GM19043 (cell line): ENCODE data around the gene GLIPR1L1.
"Not testable (repeated sequence)": the region's sequence is repeated elsewhere in the genome, so short reads cannot be mapped to it uniquely, and the experiment has no call there.

Experiments
- ATAC-seq: cut with Tn5 transposase; IDR thresholded peaks from one replicate; pipeline ENCODE4 v1.9.1; 2021; ENCODE audit warnings: low read depth; ENCODE audit not compliant: unreplicated experiment

Gene GLIPR1L1

DNA sequence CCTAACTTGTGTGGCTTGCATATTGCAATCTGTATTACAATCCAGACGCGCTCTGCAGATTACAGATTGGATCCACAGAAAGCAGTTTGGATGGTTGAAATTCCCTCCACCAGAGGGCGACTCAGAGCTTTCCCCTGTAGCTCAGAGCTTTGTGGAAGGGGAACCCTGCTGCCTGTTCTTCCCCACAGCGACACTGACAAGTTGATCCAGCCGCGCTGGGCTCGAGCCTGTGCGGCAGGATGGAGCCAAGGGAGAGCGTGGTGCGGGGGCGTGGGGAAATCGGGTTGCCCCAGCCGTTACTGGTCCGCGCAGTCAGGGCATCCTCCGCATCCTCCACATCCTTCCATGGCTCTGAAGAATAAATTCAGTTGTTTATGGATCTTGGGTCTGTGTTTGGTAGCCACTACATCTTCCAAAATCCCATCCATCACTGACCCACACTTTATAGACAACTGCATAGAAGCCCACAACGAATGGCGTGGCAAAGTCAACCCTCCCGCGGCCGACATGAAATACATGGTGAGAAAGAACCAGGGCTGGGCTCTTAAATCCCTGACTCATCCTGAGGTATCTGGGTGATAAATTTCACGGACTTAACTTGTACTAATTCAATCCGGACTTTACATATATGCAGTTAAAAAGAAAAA, at the start of gene GLIPR1L1:
Gene GLIPR1L1, plus strand, starts transcription at position 287 of the 647 bp plus-strand sequence. Its CDS starts 59 bp downstream, at position 346.
- peak; percentile 63 for ATAC-seq

DNA sequence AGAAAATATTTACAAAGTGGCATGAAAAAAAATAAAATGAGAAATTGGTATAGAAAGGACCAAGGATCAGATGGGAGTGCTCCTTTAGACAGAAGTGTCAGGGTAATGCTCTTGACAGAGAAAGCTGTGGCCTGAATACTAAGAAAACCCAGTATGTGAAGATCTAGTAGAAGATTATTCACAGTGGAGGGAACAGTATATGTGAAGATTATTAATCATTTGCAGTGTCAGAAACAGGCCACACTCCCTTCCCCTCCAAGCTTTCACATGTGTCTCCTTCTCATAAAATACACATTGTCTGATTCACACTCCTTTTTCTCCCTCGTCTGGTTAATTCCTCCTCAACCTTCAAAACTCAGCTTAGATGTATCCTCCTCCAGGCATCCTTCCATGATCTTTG, 45.6 kb upstream of the GLIPR1L1 start:
- ATAC-seq, result no peak

- ATAC-seq, result no peak
These were observed 44.7 kb upstream of the GLIPR1L1 start for GRCh38 chr12:75289753-75290152.

DNA sequence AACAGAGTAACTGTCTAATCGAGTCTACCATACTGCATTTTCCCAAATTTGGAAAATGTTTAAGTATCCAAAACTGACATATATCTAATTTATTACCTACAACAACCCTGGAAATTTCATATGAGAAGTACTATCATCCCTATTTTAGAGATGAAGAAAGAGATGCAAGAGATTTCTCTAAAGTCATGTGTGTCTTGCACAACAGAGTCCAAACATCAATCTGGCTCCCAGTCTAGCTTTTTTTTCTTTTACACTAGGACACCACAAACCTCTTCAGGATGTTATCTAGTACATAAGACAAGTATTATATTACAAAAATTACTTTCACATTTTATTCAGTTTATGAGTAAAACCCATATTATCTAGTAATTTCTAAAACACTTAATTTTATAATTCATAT, 43.5 kb upstream of the GLIPR1L1 start:
- no peak for ATAC-seq

- no peak for ATAC-seq
These were observed 40.1 kb upstream of the GLIPR1L1 start for GRCh38 chr12:75294336-75294735.

DNA sequence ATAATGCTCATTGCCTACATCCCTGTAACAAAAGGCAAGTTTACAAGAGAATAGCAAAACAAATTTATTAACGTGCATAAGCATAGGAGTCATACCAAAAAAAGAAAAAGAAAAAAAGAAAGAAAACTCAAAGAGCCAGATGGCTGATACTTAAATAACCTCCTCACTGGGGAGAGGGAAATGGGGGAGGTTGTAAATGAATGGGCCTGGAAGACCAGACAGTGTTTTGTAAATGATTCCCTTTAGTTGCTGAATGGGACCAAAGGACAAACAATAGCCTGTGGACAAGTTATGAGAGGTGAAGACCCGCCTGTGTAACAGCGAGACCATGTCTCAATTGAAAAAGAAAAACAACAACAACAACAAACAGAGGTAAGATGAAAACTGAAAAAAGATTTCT, 39.7 kb upstream of the GLIPR1L1 start:
- no peak for ATAC-seq

- ATAC-seq, result no peak
These were observed 32.2 kb upstream of the GLIPR1L1 start for GRCh38 chr12:75302225-75302624.

DNA sequence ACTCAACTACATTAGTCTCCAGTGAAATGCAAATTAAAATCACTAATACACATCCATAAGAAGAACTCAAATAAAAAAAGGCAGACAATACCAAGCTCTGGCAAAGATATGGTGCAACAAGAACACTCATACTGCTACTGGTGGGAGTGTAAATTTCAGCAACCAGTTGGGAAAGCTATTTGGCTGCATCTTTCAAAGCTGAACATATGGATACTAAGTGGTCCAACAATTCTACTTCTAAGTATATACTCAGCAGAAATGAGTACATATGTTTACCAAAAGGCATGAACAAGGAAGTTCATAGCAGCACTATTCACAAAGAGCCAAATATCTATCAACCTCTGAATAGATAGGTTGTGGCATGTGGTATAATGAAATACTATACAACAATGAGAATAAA, 31.7 kb upstream of the GLIPR1L1 start:
- no peak for ATAC-seq

GRCh38 chr12:75305412-75306332, 28.8 kb upstream of the GLIPR1L1 start:
- ATAC-seq, result no peak

GRCh38 chr12:75308279-75308678, 26.2 kb upstream of the GLIPR1L1 start:
- no peak for ATAC-seq

GRCh38 chr12:75311369-75311768, 23.1 kb upstream of the GLIPR1L1 start:
- no peak for ATAC-seq

- no peak for ATAC-seq
These were observed 19.0 kb upstream of the GLIPR1L1 start for GRCh38 chr12:75315518-75315917.

DNA sequence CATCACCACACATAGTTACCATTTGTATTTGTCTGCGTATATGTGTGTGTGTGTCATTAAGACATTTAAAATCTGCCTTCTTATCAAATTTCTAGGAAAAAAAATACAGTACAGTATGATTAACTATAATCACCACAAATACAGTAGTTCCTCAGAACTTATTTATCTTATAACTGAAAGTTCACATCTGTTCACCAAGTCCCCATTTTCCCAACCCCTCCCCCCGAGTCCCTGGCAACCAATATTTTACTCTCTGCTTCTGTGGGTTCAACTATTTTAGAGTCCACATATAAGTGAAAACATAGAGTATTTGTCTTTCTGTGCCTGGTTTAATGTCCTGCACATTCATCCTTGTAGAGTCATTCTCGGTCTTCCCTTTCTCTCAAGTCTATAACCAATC, 16.7 kb upstream of the GLIPR1L1 start:
- ATAC-seq, result no peak

DNA sequence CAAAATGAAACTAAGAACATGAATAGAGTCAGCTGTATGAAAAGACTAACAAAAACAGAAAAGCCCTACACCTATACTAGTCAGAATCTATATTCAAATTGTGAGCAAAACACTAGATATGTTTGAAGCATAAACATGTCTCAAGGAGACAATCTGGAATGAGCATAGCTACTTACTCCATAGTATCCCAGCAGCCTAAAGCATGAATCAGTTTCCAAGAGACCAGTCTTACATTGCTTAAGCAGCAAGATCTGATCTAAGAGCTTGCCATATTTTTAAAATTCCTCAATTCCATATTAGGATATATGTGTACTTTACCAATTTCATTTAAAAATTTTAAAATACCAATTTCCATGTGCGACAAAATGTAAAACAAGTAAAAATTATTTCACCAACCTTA, 12.0 kb upstream of the GLIPR1L1 start:
- no peak for ATAC-seq

DNA sequence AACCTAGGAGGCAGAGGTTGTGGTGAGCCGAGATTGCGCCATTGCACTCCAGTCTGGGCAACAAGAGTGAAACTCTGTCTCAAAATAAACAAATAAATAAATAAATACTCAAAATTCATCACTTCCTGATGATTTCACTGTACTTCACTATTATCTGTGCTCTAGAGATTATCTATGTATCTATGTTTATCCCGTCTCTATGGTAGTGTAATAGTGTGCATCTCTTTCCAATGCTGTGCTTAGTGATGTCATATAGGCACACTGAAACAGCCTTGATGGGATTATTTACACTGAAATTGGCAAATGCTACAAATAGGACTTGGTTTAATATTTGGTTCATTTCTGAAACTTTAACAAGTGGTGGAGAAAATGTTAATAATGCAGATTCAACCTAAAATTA, 10.8 kb upstream of the GLIPR1L1 start:
- ATAC-seq, result no peak

GRCh38 chr12:75327642-75328041, 6.8 kb upstream of the GLIPR1L1 start:
- ATAC-seq, result no peak

GRCh38 chr12:75329918-75330826, 4.3 kb upstream of the GLIPR1L1 start, which contains the start of gene CAPS2:
Gene CAPS2 (minus strand): TSS chr12:75330324. CDS start chr12:75326498, 3,826 bp downstream.
- ATAC-seq, result peak; percentile 74

DNA sequence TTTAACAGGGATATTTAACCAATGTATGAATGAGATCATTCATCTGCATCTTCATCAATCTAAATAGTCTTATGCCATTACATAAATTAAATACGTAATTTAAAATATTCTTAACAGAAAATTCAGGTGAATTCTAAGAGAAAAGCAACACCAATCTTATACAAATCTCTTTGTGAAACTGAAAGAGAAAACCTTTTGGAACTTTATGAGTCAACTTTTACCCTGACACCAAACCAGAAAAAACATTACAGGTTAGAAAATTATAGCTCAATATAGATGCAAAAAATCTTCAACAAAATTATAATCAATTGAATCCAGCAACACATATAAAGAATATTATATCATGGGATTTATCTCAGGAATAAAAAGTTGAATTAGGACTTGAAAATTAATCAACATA, 3.4 kb downstream of the GLIPR1L1 start:
- peak; percentile 39 for ATAC-seq

DNA sequence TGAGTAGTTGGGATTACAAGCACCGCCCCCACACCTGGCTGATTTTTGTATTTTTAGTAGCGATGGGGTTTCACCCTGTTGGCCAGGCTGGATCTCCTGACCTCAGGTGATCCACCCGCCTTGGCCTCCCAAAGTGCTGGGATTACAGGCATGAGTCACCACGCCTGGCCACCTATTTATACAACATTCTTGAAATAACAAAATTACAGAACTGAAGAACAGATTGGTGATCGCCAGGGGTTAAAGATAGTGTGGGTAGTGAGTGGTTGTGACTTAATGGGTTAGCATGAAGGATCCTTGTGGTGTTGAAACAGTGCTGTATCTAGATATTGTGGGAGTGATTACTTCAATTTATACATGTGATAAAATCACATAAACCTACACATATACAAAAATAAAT, 7.4 kb downstream of the GLIPR1L1 start:
- no peak for ATAC-seq

DNA sequence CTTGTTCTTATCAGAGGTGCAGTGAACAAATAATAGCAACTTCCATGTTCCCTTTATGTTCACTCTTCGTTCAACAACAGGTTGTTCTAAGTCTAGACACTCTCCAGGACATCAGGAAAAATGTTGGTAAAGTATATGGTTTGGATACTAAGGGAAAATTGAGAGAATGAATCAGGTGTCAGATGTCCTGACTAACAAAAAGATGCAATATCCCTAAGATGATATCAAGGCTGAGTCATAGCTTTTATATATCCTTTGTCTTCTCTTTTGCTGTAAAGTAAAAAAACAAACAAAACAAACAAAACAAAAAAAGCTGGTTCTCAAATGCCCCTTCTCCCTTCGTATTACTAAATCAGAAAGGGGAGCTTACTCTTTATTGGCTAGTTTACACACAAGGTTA, 11.1 kb downstream of the GLIPR1L1 start:
- ATAC-seq, result no peak

DNA sequence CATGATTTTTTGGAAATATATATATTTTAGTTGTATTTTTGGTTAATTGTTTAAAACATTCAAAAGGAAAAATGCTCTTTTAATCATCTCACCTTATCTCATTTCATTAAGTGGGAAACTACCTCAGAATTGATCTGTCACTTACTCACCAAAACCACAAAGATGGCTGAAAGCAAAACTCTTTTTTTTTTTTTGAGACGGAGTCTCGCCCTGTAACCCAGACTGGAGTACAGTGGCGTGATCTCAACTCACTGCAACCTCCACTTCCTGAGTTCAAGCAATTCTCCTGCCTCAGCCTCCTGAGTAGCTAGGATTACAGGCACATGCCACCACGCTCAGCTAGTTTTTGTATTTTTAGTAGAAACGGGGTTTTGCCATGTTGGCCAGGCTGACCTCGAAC, 11.7 kb downstream of the GLIPR1L1 start:
- ATAC-seq, result not testable (repeated sequence)
